Aortic smooth muscle cell (primary cell): Measurements from ENCODE around the gene PIP4P1. TPM values are rescaled to one million over a fixed set of nuclear protein-coding genes. Genes with fewer than 3 reads are reported as not detected.

Experiments used
- total RNA-seq: library from RNA; depleted of rRNA; stranded (reverse); fragments of >200 nt; gene quantifications from 2 replicates; pipeline ENCODE4 v1.2.3, GENCODE V29; 2014

The PIP4P1 gene
- total RNA-seq: 21.5 and 21.7 TPM in 2 replicates

DNA sequence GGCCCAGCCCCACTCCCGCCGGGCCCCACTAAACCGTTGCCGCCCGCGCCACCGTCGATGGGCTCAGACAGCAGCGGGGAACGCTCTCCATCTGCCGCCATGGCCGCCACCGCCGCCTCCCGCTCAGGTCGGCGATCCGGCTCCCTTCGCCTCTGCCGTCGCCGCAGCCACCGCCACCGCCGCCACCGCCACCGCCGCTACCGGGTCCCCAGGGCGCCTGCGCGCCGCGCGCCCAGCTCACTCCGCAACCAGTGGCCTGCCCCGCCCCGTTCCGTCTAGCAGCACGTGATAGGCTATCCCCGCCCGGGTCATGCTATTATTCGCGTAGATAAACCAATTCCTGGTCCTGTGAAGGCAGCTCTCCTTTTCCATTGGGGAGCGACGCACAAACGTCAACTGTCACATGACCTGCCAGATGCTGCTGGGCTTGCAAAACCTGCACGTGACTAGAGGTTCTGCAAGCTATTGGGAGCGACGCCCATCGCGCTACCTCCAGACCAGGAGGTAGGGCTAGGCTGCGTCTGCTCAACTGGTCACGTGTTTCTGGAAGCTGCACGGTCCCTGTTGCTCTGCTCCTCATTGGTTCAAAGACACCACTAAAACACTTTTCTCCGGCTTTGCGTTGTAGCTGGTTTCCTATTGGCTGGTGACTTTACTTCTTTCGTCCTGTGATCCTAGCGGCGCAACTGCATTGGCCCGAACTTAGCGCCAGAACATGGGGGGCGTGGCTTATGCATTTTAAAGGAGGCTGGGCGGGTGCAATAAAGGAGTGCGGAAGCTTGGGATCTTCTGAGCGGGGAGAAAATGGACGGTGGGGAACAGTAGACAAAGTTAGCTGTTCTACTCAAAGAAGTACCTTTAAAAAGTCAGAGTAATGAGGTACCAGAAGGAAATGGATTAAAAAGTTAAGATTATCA is at the start of gene PIP4P1:
PIP4P1 (minus strand) TSS at position 210 of the 917 bp plus-strand sequence; CDS start at position 101, 109 bp downstream.

GRCh38 chr14:20469242-20469889 is 8.1 kb upstream of the PIP4P1 start, which contains the start of gene PNP:
Gene PNP (plus strand): TSS chr14:20469406. CDS start chr14:20469525, 119 bp downstream.

DNA sequence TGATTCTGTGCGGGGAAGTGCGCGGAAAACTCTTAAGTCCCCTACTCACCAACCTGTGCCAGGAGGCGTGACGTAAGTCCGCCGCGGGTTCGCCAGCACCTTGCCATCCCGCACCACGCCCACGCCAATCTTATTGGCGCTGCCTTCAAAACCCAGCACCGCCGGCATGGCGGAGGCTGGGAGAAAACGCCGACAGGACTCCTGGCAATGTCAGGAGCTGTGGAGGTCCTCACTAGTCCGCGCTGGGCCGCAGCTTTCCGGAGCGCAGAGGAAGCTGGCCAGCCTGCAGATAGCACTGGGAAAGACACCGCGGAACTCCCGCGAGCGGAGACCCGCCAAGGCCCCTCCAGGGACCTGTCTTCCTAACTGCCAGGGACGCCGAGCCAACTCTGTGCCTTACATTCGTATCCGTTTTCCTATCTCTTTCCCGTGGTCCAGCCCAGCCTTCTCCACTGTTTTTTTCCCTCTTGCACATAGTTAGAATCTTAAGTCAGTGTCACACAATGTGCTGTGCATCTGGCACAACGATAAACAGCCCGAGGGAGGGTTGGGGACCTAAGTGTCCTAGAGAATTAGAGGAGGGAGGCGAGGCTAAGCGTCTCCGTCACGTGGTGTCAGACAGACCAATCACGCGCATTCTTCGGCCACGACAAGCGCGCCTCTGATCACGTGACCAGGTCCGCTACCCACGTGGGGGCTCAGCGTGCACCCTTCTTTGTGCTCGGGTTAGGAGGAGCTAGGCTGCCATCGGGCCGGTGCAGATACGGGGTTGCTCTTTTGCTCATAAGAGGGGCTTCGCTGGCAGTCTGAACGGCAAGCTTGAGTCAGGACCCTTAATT is 6.5 kb downstream of the PIP4P1 start, which contains the start of the genes APEX1 and OSGEP:
APEX1 (plus strand) TSS at position 711 of the 839 bp plus-strand sequence. CDS start 420 bp downstream, outside the sequence.
OSGEP (minus strand) TSS at position 297 of the 839 bp plus-strand sequence; CDS start at position 168, 129 bp downstream.

GRCh38 chr14:20435582-20436362 is 25.5 kb downstream of the PIP4P1 start, which contains the start of gene KLHL33:
Gene KLHL33 (minus strand): TSS chr14:20436166. CDS start chr14:20435811, 355 bp downstream.

DNA sequence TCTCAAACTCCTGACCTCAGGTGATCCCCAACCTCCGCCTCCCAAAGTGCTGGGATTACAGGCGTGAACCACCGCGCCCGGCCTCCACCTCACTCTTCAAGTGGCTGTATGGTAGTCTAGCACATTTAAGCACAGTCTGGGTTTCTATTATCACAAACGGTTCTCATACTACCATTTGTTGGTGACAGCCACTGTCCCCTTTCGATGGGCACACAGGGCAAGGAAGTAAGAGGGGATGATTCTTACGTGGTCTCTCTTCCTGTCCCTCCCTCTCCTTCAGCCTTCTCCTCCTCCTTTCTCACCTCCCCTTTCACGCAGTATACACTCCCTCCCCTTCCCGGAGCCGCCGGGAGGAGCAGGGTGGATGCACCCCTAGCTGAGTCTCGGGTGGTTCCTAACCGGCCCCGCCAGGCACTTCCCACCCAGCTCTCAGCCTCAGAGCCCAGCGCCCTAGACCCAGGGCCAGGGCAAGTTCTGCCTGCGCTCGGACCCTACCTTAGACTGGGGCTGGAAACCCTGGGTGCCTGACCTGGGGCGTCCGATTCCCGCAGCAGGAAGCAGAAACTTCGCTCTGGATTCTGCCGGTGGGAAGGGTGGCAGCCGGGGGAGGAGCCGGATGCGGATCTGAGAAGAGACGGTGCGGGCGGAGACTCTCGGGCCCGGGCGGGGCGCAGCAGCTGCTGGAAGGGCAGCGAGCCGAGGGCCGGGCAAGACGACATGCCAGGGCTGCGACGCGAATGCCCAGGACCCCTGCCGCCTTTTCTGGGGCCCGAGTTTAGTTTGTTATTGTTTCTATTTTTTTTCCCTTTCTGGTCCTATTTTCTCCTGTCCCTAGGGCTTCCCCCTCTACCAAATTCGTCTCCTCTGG is 48.1 kb downstream of the PIP4P1 start, which contains the start of gene TEP1:
TEP1 (minus strand) TSS at position 626 of the 868 bp plus-strand sequence. CDS start 5,062 bp downstream, outside the sequence.

Other genes with a start within 250 kb of the PIP4P1 start
- not detected in 2 replicates for gene OR11H6, start 237.7 kb downstream of the PIP4P1 start, total RNA-seq
- not detected in 2 replicates for gene OR11H7, start 232.5 kb downstream of the PIP4P1 start, total RNA-seq
- not detected in 2 replicates for gene OR11H4, start 222.1 kb downstream of the PIP4P1 start, total RNA-seq
- gene TTC5, start 155.5 kb downstream of the PIP4P1 start, total RNA-seq: 30.5 and 32.1 TPM in 2 replicates
- 25.1 and 27.9 TPM in 2 replicates for gene CCNB1IP1, start 128.2 kb downstream of the PIP4P1 start, total RNA-seq
- 7.9 and 9.2 TPM in 2 replicates for gene PARP2, start 117.8 kb downstream of the PIP4P1 start, total RNA-seq
- 14.9 and 18.5 TPM in 2 replicates for gene TEP1, start 47.9 kb downstream of the PIP4P1 start, total RNA-seq
- 0.06 and 0.13 TPM in 2 replicates for gene KLHL33, start 25.3 kb downstream of the PIP4P1 start, total RNA-seq
- gene OSGEP, start 6.6 kb downstream of the PIP4P1 start, total RNA-seq: 23.9 and 49.0 TPM in 2 replicates
- 29.6 and 62.0 TPM in 2 replicates for gene APEX1, start 6.2 kb downstream of the PIP4P1 start, total RNA-seq
- gene PNP, start 8.0 kb upstream of the PIP4P1 start, total RNA-seq: 48.2 and 64.6 TPM in 2 replicates
- gene RNASE10, start 44.1 kb upstream of the PIP4P1 start, total RNA-seq: not detected in 2 replicates
- not detected in 2 replicates for gene RNASE9, start 99.6 kb upstream of the PIP4P1 start, total RNA-seq
- gene RNASE11, start 126.6 kb upstream of the PIP4P1 start, total RNA-seq: not detected in 2 replicates
- not detected in 2 replicates for gene RNASE12, start 129.9 kb upstream of the PIP4P1 start, total RNA-seq
- not detected in 2 replicates for gene OR6S1, start 180.3 kb upstream of the PIP4P1 start, total RNA-seq
- 36.6 and 44.2 TPM in 2 replicates for gene RNASE4, start 223.1 kb upstream of the PIP4P1 start, total RNA-seq
- gene ANG, start 227.3 kb upstream of the PIP4P1 start, total RNA-seq: 5.0 and 7.8 TPM in 2 replicates